LHCN-M2 (cell line): ENCODE data around the gene POTEH. TPM values are rescaled to one million over a fixed set of nuclear protein-coding genes. Genes with fewer than 3 reads are reported as not detected.
"Not testable (repeated sequence)": the region's sequence is repeated elsewhere in the genome, so short reads cannot be mapped to it uniquely, and the experiment has no call there.

Experiments used
- DNase-seq: peaks from one replicate; pipeline ENCODE4 v3.0.0-alpha.2; 2012; ENCODE audit warnings: low read depth
- total RNA-seq: library from RNA; depleted of rRNA; stranded (reverse); fragments of >200 nt; gene quantifications from 2 replicates; pipeline ENCODE4 v1.2.3, GENCODE V29; 2014; rRNA removed

POTEH gene
- total RNA-seq, 1 experiment from 2014 or later = not detected

DNA sequence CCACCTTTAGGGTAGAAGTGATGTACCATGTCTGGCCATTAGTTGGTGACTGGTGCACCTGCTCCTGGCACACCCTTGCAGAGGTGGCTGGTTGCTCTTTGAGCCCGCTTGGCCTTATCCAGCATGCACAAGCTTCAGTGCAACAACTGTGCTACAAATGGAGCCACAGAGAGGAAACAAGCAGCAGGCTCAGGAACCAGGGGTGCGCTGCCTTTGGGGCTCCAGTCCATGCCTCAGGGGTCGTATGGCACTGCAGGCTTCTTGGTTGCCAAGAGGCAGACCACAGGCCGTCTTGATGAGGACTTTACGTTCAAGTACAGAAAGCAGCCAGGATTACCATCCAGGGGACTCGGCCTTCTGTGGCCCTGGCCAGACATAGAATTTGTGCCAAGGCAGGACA is 44.6 kb downstream of the POTEH start:
- DNase-seq = not testable (repeated sequence)

- not testable (repeated sequence) for DNase-seq
These were observed 48.5 kb downstream of the POTEH start for GRCh38 chr22:15738157-15738908.

- DNase-seq = not testable (repeated sequence)
These were observed 49.1 kb downstream of the POTEH start for GRCh38 chr22:15738909-15739391.

DNA sequence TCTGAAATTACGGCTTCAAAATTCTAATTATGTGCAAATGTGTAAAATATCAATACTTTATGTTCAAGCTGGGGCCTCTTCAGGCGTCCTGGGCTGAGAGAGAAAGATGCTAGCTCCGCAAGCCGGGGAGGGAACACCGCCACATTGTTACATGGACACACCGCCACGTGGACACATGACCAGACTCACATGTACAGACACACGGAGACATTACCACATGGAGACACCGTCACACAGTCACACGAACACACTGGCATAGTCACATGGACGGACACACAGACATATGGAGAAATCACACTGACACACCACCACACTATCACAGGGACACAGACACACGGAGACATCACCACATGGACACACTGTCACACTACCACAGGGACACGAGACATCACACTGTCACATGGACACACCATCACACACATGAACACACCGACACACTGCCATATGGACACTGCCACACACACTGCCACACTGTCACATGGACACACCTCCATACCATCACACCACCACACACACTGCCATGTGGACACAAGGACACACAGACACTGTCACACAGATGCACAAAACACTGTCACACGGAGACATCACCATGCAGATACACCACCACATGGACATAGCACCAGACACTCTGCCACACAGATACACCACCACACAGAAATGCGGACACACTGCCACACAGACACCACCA is 58.0 kb downstream of the POTEH start:
- DNase-seq = not testable (repeated sequence)

DNA sequence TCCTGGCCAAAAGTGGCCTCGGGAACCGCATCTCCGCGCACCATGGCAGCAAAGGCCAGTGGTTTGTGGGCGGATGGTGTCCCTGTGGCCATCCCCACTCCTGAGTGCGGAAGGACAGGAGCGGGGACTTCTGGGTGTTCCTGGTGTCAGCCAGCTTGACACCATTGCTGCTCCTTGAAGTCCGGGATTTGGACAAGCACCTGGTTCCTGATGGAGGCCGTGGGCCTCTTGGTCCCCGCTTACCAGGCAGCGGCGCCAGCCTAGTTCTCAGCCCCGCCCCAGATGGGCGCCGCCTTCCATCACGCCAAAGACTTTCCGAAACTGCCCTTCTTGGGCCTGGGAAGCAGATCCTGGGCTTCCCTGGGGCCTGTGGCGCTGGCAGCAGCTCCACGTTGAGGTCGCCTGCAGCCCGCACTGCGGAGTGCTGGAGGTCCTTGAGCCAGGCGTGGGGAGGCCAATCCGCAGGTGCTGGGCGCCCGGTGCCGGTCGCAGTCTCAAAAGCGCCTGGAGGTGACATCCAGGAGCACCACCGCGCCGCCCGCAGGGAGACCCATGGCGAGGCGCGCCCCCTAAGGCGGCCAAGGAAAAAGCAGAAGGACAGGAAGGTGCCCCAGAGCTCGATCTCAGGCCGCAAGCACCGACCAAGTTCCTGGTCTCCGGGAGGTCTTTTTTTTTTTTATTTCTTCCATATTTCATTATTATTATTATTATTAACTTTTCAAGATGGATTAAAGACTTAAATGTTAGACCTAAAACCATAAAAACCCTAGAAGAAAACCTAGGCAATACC is 59.5 kb downstream of the POTEH start:
- not testable (repeated sequence) for DNase-seq

DNA sequence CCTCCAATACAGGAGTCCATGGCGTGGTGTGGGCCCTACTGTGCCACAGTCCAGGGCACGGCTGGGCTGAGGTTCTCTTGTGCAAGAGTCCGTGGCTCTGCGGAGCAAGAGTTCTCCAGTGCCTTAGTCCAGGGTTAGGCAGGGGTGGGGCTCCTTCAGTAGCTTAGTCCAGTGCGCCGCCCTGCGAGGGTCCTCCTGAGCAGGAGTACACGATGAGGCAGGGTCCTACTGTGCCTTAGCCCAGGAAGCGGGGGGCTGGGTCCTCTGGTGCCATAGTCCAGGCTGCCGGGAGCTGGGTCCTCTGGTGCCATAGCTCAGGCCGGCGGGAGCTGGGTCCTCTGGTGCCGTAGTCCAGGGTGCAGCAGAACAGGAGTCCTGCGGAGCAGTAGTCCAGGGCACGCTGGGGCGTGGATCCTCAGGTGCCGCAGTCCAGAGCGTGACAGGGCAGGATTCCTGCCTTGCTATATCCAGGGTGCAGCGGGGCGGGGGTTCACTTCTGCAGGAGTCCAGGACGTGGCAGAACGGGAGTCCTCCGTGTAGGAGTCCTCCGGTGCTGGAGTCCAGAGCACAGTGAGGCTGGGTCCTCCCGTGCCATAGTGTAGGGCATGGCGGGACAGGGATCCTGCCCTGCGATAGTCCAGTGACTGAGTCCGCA is 69.7 kb downstream of the POTEH start:
- DNase-seq = not testable (repeated sequence)

GRCh38 chr22:15760388-15761150 is 70.7 kb downstream of the POTEH start:
- not testable (repeated sequence) for DNase-seq

- not testable (repeated sequence) for DNase-seq
These were observed 71.4 kb downstream of the POTEH start for GRCh38 chr22:15761151-15761777.

DNA sequence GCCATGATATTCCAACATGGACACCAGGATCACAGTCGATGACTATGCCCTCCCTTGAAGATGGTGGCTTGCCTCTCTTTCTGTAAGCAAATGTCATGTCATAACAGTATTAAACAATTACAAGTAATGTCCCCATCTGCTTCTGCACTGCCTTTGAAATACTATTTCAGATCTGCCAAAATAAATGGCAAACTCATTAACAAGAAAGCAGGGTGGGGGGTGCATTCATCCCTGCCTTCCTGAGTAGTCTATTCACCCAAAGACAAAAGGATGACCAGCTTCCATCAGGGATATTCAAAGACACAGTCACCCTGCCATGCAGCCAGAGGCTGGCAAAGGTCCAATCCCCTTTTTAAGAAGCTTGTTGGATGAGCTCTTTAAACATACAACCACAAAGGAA is 73.7 kb downstream of the POTEH start:
- not testable (repeated sequence) for DNase-seq

Other genes with a start within 250 kb of the POTEH start
- not detected in 2 replicates for gene OR11H1, start 161.8 kb upstream of the POTEH start, total RNA-seq